ENCODE data around the gene ARPC2. TPM values are rescaled to one million over a fixed set of nuclear protein-coding genes. Genes with fewer than 3 reads are reported as not detected.
A peak's percentile ranks its signal among the peaks of the same experiment; 100 is the strongest.

ARPC2 gene
- total RNA-seq, 4 donors from 2014 or later = 181 to 231 (median 193) TPM

DNA sequence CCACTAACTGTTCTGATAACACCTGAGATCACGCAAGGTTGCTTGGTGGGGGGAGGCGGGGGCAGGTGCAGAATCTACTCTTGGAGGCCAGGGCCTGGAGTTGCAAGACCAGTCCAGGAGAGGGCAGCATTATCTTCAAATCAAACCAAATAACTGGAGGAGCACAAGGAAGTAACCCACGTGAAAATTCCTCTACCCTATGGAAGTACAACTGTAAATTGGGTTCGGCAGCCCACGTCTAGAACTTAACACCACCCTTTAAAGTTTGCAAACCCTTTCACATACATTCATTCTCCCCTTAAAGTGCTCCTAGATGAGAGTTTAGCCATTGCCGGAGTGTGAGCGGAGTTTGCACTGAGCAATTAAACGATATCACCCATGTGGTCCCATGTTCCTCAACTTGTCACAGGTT is 30.6 kb upstream of the ARPC2 start:
- TF ChIP-seq POLR2A (IDR thresholded peaks at IDR 0.05) = no peak
- TF ChIP-seq, protein P1, sequence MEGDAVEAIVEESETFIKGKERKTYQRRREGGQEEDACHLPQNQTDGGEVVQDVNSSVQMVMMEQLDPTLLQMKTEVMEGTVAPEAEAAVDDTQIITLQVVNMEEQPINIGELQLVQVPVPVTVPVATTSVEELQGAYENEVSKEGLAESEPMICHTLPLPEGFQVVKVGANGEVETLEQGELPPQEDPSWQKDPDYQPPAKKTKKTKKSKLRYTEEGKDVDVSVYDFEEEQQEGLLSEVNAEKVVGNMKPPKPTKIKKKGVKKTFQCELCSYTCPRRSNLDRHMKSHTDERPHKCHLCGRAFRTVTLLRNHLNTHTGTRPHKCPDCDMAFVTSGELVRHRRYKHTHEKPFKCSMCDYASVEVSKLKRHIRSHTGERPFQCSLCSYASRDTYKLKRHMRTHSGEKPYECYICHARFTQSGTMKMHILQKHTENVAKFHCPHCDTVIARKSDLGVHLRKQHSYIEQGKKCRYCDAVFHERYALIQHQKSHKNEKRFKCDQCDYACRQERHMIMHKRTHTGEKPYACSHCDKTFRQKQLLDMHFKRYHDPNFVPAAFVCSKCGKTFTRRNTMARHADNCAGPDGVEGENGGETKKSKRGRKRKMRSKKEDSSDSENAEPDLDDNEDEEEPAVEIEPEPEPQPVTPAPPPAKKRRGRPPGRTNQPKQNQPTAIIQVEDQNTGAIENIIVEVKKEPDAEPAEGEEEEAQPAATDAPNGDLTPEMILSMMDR (IDR thresholded peaks at IDR 0.05 in 4 of 5, conservative IDR thresholded peaks at IDR 0.05 in 1 of 5) = peak; percentile 67 to 87 (median 83)
- DNase-seq (peak; percentile 22 to 69), ATAC-seq (peak; percentile 94 to 98)
- H3K27me3 ChIP-seq = no peaks in the 10 kb centered on the region
- H3K36me3 ChIP-seq = no peaks in the 10 kb centered on the region
- H3K4me3 ChIP-seq = no peak overlapping the region
- intact Hi-C loops (cut with DNase I; ENCODE audit: low total_unique reads) = loop anchor here (2.0 to 5.0 kb wide), 3 partner anchors 30 to 86 kb away; partner anchors contain the start of genes AAMP, ARPC2 and PNKD
- no peaks in the 10 kb centered on the region for H3K9me3 ChIP-seq
- in situ Hi-C loops (cut with MboI; ENCODE audit: low sequenced_read_pairs in 4 of 4) = loop anchor here in 3 of 4 donors (10.0 to 25.0 kb wide), 3 partner anchors 68 to 176 kb away; partner anchors contain the start of genes CATIP (in 1 of the 3) and GPBAR1 (in 1 of the 3)
- peaks cover 11 to 14% of the 10 kb centered on the region in 2 donors for H3K4me1 ChIP-seq
- peak overlapping the region in 3 of 4 donors; percentile 8 to 58 (median 10) for H3K27ac ChIP-seq

DNA sequence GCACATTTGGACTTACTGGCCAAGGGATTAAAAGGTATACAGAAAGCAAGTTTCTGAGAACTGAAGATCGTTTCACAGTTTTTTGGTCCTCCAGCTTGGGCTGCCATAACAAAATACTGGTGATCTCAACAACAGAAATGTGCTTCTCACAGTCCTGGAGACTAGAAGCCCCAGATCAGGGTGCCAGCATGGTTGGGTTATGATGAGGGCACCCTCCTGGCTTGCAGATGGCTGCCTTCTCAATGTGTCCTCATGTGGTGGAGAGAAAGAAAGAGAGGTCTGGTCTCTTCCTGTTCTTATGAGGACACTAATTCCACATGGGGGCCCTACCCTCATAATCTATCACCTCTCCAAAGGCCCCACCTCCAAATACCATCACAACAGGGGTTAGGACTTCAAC is 30.1 kb upstream of the ARPC2 start:
- Histone ChIP-seq H3K36me3 (no peaks in the 10 kb centered on the region), H3K9me3 (no peaks in the 10 kb centered on the region), H3K4me1 (peaks cover 11 to 14% of the 10 kb centered on the region in 2 donors), H3K4me3 (no peak overlapping the region), H3K27me3 (no peaks in the 10 kb centered on the region), H3K27ac (peak overlapping the region in 3 of 4 donors; percentile 8 to 58 (median 10))
- intact Hi-C loops (cut with DNase I; ENCODE audit: low total_unique reads) (loop anchor here (2.0 to 5.0 kb wide), 3 partner anchors 30 to 85 kb away; partner anchors contain the start of genes AAMP, ARPC2 and PNKD), in situ Hi-C loops (cut with MboI; ENCODE audit: low sequenced_read_pairs in 4 of 4) (loop anchor here in 3 of 4 donors (10.0 to 25.0 kb wide), 3 partner anchors 68 to 175 kb away; partner anchors contain the start of genes CATIP (in 1 of the 3) and GPBAR1 (in 1 of the 3))
- ATAC-seq = peak in 1 of 2 donors; percentile 33
- TF ChIP-seq, protein P1 (IDR thresholded peaks at IDR 0.05 in 4 of 5, conservative IDR thresholded peaks at IDR 0.05 in 1 of 5) = no peak
- TF ChIP-seq POLR2A (IDR thresholded peaks at IDR 0.05) = no peak
- no peak for DNase-seq

DNA sequence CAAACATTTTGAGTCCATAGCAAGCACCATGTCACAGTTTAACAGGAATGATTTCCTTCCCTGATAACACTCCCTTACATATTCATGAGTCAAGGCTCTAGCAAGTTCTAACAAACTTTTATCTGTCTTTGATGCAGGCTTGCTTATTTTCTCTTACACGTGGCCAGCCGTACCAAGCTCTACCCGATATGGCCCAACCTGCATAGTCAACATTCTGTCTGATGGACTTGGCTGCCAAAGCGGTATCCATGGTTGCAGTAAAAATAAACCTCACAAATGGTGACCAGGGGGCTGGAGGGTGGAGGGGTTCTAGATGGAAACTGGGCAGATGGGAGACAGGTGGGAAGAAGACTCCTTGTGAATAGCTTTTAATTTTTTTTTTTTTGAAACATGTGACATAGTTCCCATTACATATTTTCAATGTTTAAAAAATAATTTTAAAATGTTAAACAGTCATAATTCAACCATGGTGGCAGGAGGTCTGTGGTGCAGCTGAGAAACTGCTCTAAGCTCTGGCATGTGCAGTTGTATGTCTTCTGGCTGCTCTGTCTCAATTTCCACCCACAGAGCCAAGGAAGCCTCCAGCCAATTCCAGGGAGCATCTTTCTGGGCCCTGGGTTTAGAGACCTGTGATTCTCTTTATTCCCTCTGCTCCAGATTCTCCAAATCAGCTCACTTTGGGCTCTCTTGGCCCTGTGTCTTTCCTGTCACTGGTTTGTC is 29.5 kb upstream of the ARPC2 start:
- Histone ChIP-seq H3K27ac (peak overlapping the region in 3 of 4 donors; percentile 8 to 58 (median 10)), H3K27me3 (no peaks in the 10 kb centered on the region), H3K4me3 (no peak overlapping the region), H3K4me1 (peaks cover 11 to 14% of the 10 kb centered on the region in 2 donors), H3K9me3 (no peaks in the 10 kb centered on the region), H3K36me3 (no peaks in the 10 kb centered on the region)
- DNase-seq = no peak
- in situ Hi-C loops (cut with MboI; ENCODE audit: low sequenced_read_pairs in 4 of 4) (loop anchor here in 3 of 4 donors (10.0 to 25.0 kb wide), 3 partner anchors 67 to 175 kb away; partner anchors contain the start of genes CATIP (in 1 of the 3) and GPBAR1 (in 1 of the 3)), intact Hi-C loops (cut with DNase I; ENCODE audit: low total_unique reads) (loop anchor here (2.0 to 5.0 kb wide), 3 partner anchors 29 to 85 kb away; partner anchors contain the start of genes AAMP, ARPC2 and PNKD)
- no peak for ATAC-seq
- TF ChIP-seq POLR2A (IDR thresholded peaks at IDR 0.05) = no peak
- TF ChIP-seq, protein P1 (IDR thresholded peaks at IDR 0.05 in 4 of 5, conservative IDR thresholded peaks at IDR 0.05 in 1 of 5) = no peak

DNA sequence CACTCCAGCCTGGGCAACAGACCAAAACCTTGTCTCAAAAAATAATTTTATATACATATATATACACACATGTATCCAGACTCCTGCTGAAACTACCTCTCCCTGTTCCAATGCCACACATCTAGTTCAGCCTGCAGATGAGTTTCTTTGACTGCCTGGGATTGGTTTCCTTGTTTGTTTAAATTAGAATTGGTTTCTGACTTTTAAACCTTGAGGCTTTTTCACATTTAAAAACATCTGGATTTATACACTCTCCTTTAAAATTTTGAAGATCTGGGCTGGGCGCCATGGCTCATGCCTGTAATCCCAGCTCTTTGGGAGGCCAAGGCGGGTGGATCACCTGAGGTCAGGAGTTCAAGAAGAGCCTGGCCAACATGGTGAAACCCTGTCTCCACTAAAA is 28.5 kb upstream of the ARPC2 start:
- H3K27me3 ChIP-seq = no peaks in the 10 kb centered on the region
- no peaks in the 10 kb centered on the region for H3K36me3 ChIP-seq
- no peak overlapping the region for H3K4me3 ChIP-seq
- TF ChIP-seq, protein P1 (IDR thresholded peaks at IDR 0.05 in 4 of 5, conservative IDR thresholded peaks at IDR 0.05 in 1 of 5) = no peak
- TF ChIP-seq POLR2A (IDR thresholded peaks at IDR 0.05) = no peak
- intact Hi-C loops (cut with DNase I; ENCODE audit: low total_unique reads) (loop anchor here (5.0 kb wide), 1 partner anchor 84 kb away; the partner anchor contains the start of genes AAMP and PNKD), in situ Hi-C loops (cut with MboI; ENCODE audit: low sequenced_read_pairs in 4 of 4) (loop anchor here in 3 of 4 donors (10.0 to 25.0 kb wide), 3 partner anchors 66 to 174 kb away; partner anchors contain the start of genes CATIP (in 1 of the 3) and GPBAR1 (in 1 of the 3))
- DNase-seq (no peak), ATAC-seq (no peak)
- H3K4me1 ChIP-seq = peaks cover 11 to 14% of the 10 kb centered on the region in 2 donors
- no peak overlapping the region for H3K27ac ChIP-seq
- H3K9me3 ChIP-seq = no peaks in the 10 kb centered on the region

Measured in gastrocnemius medialis (tissue), 4 donors.